ENCODE data around the gene NFX1. TPM values are rescaled to one million over a fixed set of nuclear protein-coding genes. Genes with fewer than 3 reads are reported as not detected.
A peak's percentile ranks its signal among the peaks of the same experiment; 100 is the strongest.
"Not testable (repeated sequence)": the region's sequence is repeated elsewhere in the genome, so short reads cannot be mapped to it uniquely, and the experiment has no call there.

NFX1 gene
- total RNA-seq, 1 donor from 2014 or later: 37.5 TPM

- Mint-ChIP-seq H3K36me3 (ENCODE audit: unreplicated experiment) (no peaks in the 10 kb centered on the region), H3K27me3 (ENCODE audit: unreplicated experiment) (peaks cover 5% of the 10 kb centered on the region), H3K4me3 (ENCODE audit: unreplicated experiment) (peak overlapping the region; percentile 5), H3K9me3 (ENCODE audit: unreplicated experiment) (peaks cover 5% of the 10 kb centered on the region), H3K27ac (ENCODE audit: unreplicated experiment) (no peak overlapping the region), H3K4me1 (ENCODE audit: low read depth, unreplicated experiment) (peaks cover 9% of the 10 kb centered on the region)
- TF ChIP-seq CTCF (IDR thresholded peaks at IDR 0.05; ENCODE audit: partially characterized antibody, unreplicated experiment): no peak
- no peak for DNase-seq
Observed at GRCh38 chr9:33388110-33388994, 98.0 kb downstream of the NFX1 start.

GRCh38 chr9:33391111-33391771 lies 100.9 kb downstream of the NFX1 start:
- not testable (repeated sequence) for H3K27ac Mint-ChIP-seq (ENCODE audit: unreplicated experiment); DNase-seq; H3K9me3 Mint-ChIP-seq (ENCODE audit: unreplicated experiment); H3K27me3 Mint-ChIP-seq (ENCODE audit: unreplicated experiment); H3K4me1 Mint-ChIP-seq (ENCODE audit: low read depth, unreplicated experiment); H3K4me3 Mint-ChIP-seq (ENCODE audit: unreplicated experiment); H3K36me3 Mint-ChIP-seq (ENCODE audit: unreplicated experiment)

GRCh38 chr9:33392591-33393021 lies 102.3 kb downstream of the NFX1 start:
- H3K27ac Mint-ChIP-seq (ENCODE audit: unreplicated experiment); H3K27me3 Mint-ChIP-seq (ENCODE audit: unreplicated experiment); H3K9me3 Mint-ChIP-seq (ENCODE audit: unreplicated experiment); H3K4me1 Mint-ChIP-seq (ENCODE audit: low read depth, unreplicated experiment); DNase-seq; H3K36me3 Mint-ChIP-seq (ENCODE audit: unreplicated experiment); H3K4me3 Mint-ChIP-seq (ENCODE audit: unreplicated experiment): not testable (repeated sequence)

GRCh38 chr9:33393581-33393980 lies 103.3 kb downstream of the NFX1 start:
- H3K27me3 Mint-ChIP-seq (ENCODE audit: unreplicated experiment): peaks cover 5% of the 10 kb centered on the region
- H3K27ac Mint-ChIP-seq (ENCODE audit: unreplicated experiment): no peak overlapping the region
- DNase-seq: no peak
- H3K36me3 Mint-ChIP-seq (ENCODE audit: unreplicated experiment): no peaks in the 10 kb centered on the region
- no peak overlapping the region for H3K4me3 Mint-ChIP-seq (ENCODE audit: unreplicated experiment)
- peaks cover 6% of the 10 kb centered on the region for H3K9me3 Mint-ChIP-seq (ENCODE audit: unreplicated experiment)
- TF ChIP-seq CTCF (IDR thresholded peaks at IDR 0.05; ENCODE audit: partially characterized antibody, unreplicated experiment): no peak
- peaks cover 2% of the 10 kb centered on the region for H3K4me1 Mint-ChIP-seq (ENCODE audit: low read depth, unreplicated experiment)

- H3K27me3 Mint-ChIP-seq (ENCODE audit: unreplicated experiment); H3K27ac Mint-ChIP-seq (ENCODE audit: unreplicated experiment); H3K4me3 Mint-ChIP-seq (ENCODE audit: unreplicated experiment); DNase-seq; H3K9me3 Mint-ChIP-seq (ENCODE audit: unreplicated experiment); H3K36me3 Mint-ChIP-seq (ENCODE audit: unreplicated experiment); H3K4me1 Mint-ChIP-seq (ENCODE audit: low read depth, unreplicated experiment): not testable (repeated sequence)
Observed at GRCh38 chr9:33393986-33394385, 103.7 kb downstream of the NFX1 start.

- not testable (repeated sequence) for H3K27ac Mint-ChIP-seq (ENCODE audit: unreplicated experiment); H3K4me1 Mint-ChIP-seq (ENCODE audit: low read depth, unreplicated experiment); H3K4me3 Mint-ChIP-seq (ENCODE audit: unreplicated experiment); DNase-seq; H3K36me3 Mint-ChIP-seq (ENCODE audit: unreplicated experiment); H3K27me3 Mint-ChIP-seq (ENCODE audit: unreplicated experiment); H3K9me3 Mint-ChIP-seq (ENCODE audit: unreplicated experiment)
Observed at GRCh38 chr9:33395159-33395879, 105.0 kb downstream of the NFX1 start.

- not testable (repeated sequence) for H3K27ac Mint-ChIP-seq (ENCODE audit: unreplicated experiment); H3K4me3 Mint-ChIP-seq (ENCODE audit: unreplicated experiment); H3K36me3 Mint-ChIP-seq (ENCODE audit: unreplicated experiment); H3K9me3 Mint-ChIP-seq (ENCODE audit: unreplicated experiment); DNase-seq; H3K4me1 Mint-ChIP-seq (ENCODE audit: low read depth, unreplicated experiment)
- peaks cover 10% of the 10 kb centered on the region for H3K27me3 Mint-ChIP-seq (ENCODE audit: unreplicated experiment)
Observed at GRCh38 chr9:33397801-33398200, 107.5 kb downstream of the NFX1 start.

GRCh38 chr9:33399047-33399446 lies 108.7 kb downstream of the NFX1 start:
- H3K27me3 Mint-ChIP-seq (ENCODE audit: unreplicated experiment); H3K36me3 Mint-ChIP-seq (ENCODE audit: unreplicated experiment); H3K27ac Mint-ChIP-seq (ENCODE audit: unreplicated experiment); DNase-seq; H3K4me1 Mint-ChIP-seq (ENCODE audit: low read depth, unreplicated experiment); H3K4me3 Mint-ChIP-seq (ENCODE audit: unreplicated experiment); H3K9me3 Mint-ChIP-seq (ENCODE audit: unreplicated experiment): not testable (repeated sequence)

GRCh38 chr9:33401809-33402208 lies 111.5 kb downstream of the NFX1 start:
- not testable (repeated sequence) for H3K27ac Mint-ChIP-seq (ENCODE audit: unreplicated experiment); H3K36me3 Mint-ChIP-seq (ENCODE audit: unreplicated experiment); DNase-seq; H3K27me3 Mint-ChIP-seq (ENCODE audit: unreplicated experiment); H3K9me3 Mint-ChIP-seq (ENCODE audit: unreplicated experiment); H3K4me3 Mint-ChIP-seq (ENCODE audit: unreplicated experiment); H3K4me1 Mint-ChIP-seq (ENCODE audit: low read depth, unreplicated experiment)

GRCh38 chr9:33402371-33402770 lies 112.1 kb downstream of the NFX1 start, which contains the start of gene AQP7:
Gene AQP7 (minus strand): TSS chr9:33402568. CDS start chr9:33401262, 1,306 bp downstream.
- not testable (repeated sequence) for H3K4me1 Mint-ChIP-seq (ENCODE audit: low read depth, unreplicated experiment); H3K36me3 Mint-ChIP-seq (ENCODE audit: unreplicated experiment); H3K27ac Mint-ChIP-seq (ENCODE audit: unreplicated experiment); DNase-seq; H3K27me3 Mint-ChIP-seq (ENCODE audit: unreplicated experiment); H3K9me3 Mint-ChIP-seq (ENCODE audit: unreplicated experiment); H3K4me3 Mint-ChIP-seq (ENCODE audit: unreplicated experiment)
